ENCODE data around the gene PRR19. TPM values are rescaled to one million over a fixed set of nuclear protein-coding genes. Genes with fewer than 3 reads are reported as not detected.

PRR19 gene
- 2.0 and 2.2 TPM in 2 replicates for total RNA-seq
- long read RNA-seq, partial matches to known transcripts: 1 of 2 reads
- long read RNA-seq, other reads (novel, unspliced or antisense): 1 of 2 reads

- no peak for DNase-seq (ENCODE audit: extremely low spot score, unreplicated experiment)
- H3K4me1 Mint-ChIP-seq (ENCODE audit: unreplicated experiment): peaks cover 24% of the 10 kb centered on the region
- H3K36me3 Mint-ChIP-seq (ENCODE audit: unreplicated experiment): peaks cover 5% of the 10 kb centered on the region
- peak within 1 kb of the TSS; percentile 87 for H3K4me3 Mint-ChIP-seq (ENCODE audit: unreplicated experiment)
- H3K27me3 Mint-ChIP-seq (ENCODE audit: unreplicated experiment): no peaks in the 10 kb centered on the region
- peak within 1 kb of the TSS; percentile 47 for H3K27ac Mint-ChIP-seq (ENCODE audit: unreplicated experiment)
- TF ChIP-seq CTCF (IDR thresholded peaks at IDR 0.05): no peak
- no peaks in the 10 kb centered on the region for H3K9me3 Mint-ChIP-seq (ENCODE audit: unreplicated experiment)
These were observed at the start of gene PRR19 for GRCh38 chr19:42301646-42302203. Gene PRR19, plus strand, starts transcription at chr19:42302132. Its CDS starts 7,453 bp downstream, at chr19:42309585.

GRCh38 chr19:42252365-42253244 is 49.3 kb upstream of the PRR19 start:
- TF ChIP-seq CTCF (IDR thresholded peaks at IDR 0.05): no peak
- Mint-ChIP-seq H3K4me1 (ENCODE audit: unreplicated experiment) (peaks cover 47% of the 10 kb centered on the region), H3K27me3 (ENCODE audit: unreplicated experiment) (no peaks in the 10 kb centered on the region), H3K9me3 (ENCODE audit: unreplicated experiment) (no peaks in the 10 kb centered on the region), H3K36me3 (ENCODE audit: unreplicated experiment) (peaks cover 2% of the 10 kb centered on the region), H3K4me3 (ENCODE audit: unreplicated experiment) (peak overlapping the region; percentile 94), H3K27ac (ENCODE audit: unreplicated experiment) (peak overlapping the region; percentile 93)
- DNase-seq (ENCODE audit: extremely low spot score, unreplicated experiment): no peak

- Mint-ChIP-seq H3K4me3 (ENCODE audit: unreplicated experiment) (peak overlapping the region; percentile 94), H3K4me1 (ENCODE audit: unreplicated experiment) (peaks cover 47% of the 10 kb centered on the region), H3K36me3 (ENCODE audit: unreplicated experiment) (peaks cover 2% of the 10 kb centered on the region), H3K27me3 (ENCODE audit: unreplicated experiment) (no peaks in the 10 kb centered on the region), H3K27ac (ENCODE audit: unreplicated experiment) (peak overlapping the region; percentile 93), H3K9me3 (ENCODE audit: unreplicated experiment) (no peaks in the 10 kb centered on the region)
- no peak for DNase-seq (ENCODE audit: extremely low spot score, unreplicated experiment)
- no peak for TF ChIP-seq CTCF (IDR thresholded peaks at IDR 0.05)
These were observed 48.5 kb upstream of the PRR19 start for GRCh38 chr19:42253245-42254088.

- Mint-ChIP-seq H3K27ac (ENCODE audit: unreplicated experiment) (peak overlapping the region; percentile 27), H3K27me3 (ENCODE audit: unreplicated experiment) (no peaks in the 10 kb centered on the region)
- no peak for DNase-seq (ENCODE audit: extremely low spot score, unreplicated experiment)
These were observed 47.7 kb upstream of the PRR19 start for GRCh38 chr19:42254089-42254849.

More at GRCh38 chr19:42254089-42254849, 47.7 kb upstream of the PRR19 start:
- no peaks in the 10 kb centered on the region for H3K36me3 Mint-ChIP-seq (ENCODE audit: unreplicated experiment)
- H3K9me3 Mint-ChIP-seq (ENCODE audit: unreplicated experiment): no peaks in the 10 kb centered on the region
- no peak for TF ChIP-seq CTCF (IDR thresholded peaks at IDR 0.05)
- peaks cover 44% of the 10 kb centered on the region for H3K4me1 Mint-ChIP-seq (ENCODE audit: unreplicated experiment)
- peak overlapping the region; percentile 72 for H3K4me3 Mint-ChIP-seq (ENCODE audit: unreplicated experiment)

All from osteocyte (in vitro differentiated cells).